ENCODE results near the gene DOK3. TPM values are rescaled to one million over a fixed set of nuclear protein-coding genes. Genes with fewer than 3 reads are reported as not detected.

DOK3 gene
- total RNA-seq, 1 donor from 2014 or later: 7.2 TPM

DNA sequence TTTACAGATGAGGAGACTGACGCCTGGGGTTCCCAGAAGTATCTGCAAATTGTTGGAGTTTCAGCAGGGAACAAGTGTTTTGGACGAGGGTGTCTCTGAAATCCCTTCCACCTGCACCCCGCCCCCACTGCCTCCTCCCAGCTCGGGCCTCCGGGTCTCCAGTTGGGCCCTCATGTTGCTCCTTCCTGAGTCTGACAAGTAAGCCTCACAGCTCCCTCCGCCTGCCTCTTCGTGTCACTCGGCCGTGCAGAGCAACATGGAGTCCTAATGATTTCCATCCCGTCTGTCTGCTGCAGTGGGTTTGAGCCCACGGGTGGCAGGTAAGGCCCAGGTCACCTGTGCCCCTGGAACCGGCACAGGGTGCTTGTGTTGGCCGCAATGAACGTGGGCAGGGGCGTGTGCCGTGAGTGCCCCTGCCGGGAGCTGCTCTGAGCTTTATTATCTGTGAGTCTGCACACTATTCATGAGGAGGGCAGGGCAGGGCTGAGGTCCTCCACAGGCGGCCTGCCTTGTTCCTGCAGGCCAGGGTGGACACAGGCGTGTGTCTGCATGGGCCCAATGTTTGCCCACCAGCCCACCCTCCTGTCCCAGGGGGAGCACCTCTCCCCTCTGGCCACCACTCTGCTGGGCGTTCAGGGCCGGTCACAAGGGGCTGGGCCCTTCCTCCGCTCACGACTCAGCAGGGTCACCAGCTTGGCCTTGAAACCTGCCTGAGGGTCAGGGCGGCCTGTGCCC lies 6.1 kb downstream of the DOK3 start:
- no peak overlapping the region for H3K4me3 Mint-ChIP-seq (ENCODE audit: unreplicated experiment)

GRCh38 chr5:177502886-177503285 lies 6.7 kb downstream of the DOK3 start:
- Mint-ChIP-seq H3K4me3 (ENCODE audit: unreplicated experiment) (no peak overlapping the region), H3K27ac (ENCODE audit: unreplicated experiment) (no peak overlapping the region), H3K36me3 (ENCODE audit: unreplicated experiment) (peaks cover 2% of the 10 kb centered on the region), H3K9me3 (ENCODE audit: unreplicated experiment) (no peaks in the 10 kb centered on the region), H3K4me1 (ENCODE audit: unreplicated experiment) (peaks cover 44% of the 10 kb centered on the region), H3K27me3 (ENCODE audit: unreplicated experiment) (no peaks in the 10 kb centered on the region)
- DNase-seq (ENCODE audit: extremely low spot score, unreplicated experiment): no peak
- TF ChIP-seq, protein P1, sequence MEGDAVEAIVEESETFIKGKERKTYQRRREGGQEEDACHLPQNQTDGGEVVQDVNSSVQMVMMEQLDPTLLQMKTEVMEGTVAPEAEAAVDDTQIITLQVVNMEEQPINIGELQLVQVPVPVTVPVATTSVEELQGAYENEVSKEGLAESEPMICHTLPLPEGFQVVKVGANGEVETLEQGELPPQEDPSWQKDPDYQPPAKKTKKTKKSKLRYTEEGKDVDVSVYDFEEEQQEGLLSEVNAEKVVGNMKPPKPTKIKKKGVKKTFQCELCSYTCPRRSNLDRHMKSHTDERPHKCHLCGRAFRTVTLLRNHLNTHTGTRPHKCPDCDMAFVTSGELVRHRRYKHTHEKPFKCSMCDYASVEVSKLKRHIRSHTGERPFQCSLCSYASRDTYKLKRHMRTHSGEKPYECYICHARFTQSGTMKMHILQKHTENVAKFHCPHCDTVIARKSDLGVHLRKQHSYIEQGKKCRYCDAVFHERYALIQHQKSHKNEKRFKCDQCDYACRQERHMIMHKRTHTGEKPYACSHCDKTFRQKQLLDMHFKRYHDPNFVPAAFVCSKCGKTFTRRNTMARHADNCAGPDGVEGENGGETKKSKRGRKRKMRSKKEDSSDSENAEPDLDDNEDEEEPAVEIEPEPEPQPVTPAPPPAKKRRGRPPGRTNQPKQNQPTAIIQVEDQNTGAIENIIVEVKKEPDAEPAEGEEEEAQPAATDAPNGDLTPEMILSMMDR (IDR thresholded peaks at IDR 0.05): no peak

More for the DNA sequence above, 6.1 kb downstream of the DOK3 start:
- Mint-ChIP-seq H3K9me3 (ENCODE audit: unreplicated experiment) (no peaks in the 10 kb centered on the region), H3K4me1 (ENCODE audit: unreplicated experiment) (peaks cover 38% of the 10 kb centered on the region), H3K27ac (ENCODE audit: unreplicated experiment) (no peak overlapping the region), H3K36me3 (ENCODE audit: unreplicated experiment) (peaks cover 2% of the 10 kb centered on the region), H3K27me3 (ENCODE audit: unreplicated experiment) (no peaks in the 10 kb centered on the region)
- DNase-seq (ENCODE audit: extremely low spot score, unreplicated experiment): no peak
- TF ChIP-seq, protein P1 (IDR thresholded peaks at IDR 0.05): no peak

GRCh38 chr5:177501874-177502678 lies 7.5 kb downstream of the DOK3 start:
- Mint-ChIP-seq H3K4me3 (ENCODE audit: unreplicated experiment) (no peak overlapping the region), H3K36me3 (ENCODE audit: unreplicated experiment) (peaks cover 2% of the 10 kb centered on the region), H3K27ac (ENCODE audit: unreplicated experiment) (no peak overlapping the region), H3K4me1 (ENCODE audit: unreplicated experiment) (peaks cover 45% of the 10 kb centered on the region), H3K27me3 (ENCODE audit: unreplicated experiment) (no peaks in the 10 kb centered on the region), H3K9me3 (ENCODE audit: unreplicated experiment) (no peaks in the 10 kb centered on the region)
- DNase-seq (ENCODE audit: extremely low spot score, unreplicated experiment): no peak
- TF ChIP-seq, protein P1 (IDR thresholded peaks at IDR 0.05): no peak

DNA sequence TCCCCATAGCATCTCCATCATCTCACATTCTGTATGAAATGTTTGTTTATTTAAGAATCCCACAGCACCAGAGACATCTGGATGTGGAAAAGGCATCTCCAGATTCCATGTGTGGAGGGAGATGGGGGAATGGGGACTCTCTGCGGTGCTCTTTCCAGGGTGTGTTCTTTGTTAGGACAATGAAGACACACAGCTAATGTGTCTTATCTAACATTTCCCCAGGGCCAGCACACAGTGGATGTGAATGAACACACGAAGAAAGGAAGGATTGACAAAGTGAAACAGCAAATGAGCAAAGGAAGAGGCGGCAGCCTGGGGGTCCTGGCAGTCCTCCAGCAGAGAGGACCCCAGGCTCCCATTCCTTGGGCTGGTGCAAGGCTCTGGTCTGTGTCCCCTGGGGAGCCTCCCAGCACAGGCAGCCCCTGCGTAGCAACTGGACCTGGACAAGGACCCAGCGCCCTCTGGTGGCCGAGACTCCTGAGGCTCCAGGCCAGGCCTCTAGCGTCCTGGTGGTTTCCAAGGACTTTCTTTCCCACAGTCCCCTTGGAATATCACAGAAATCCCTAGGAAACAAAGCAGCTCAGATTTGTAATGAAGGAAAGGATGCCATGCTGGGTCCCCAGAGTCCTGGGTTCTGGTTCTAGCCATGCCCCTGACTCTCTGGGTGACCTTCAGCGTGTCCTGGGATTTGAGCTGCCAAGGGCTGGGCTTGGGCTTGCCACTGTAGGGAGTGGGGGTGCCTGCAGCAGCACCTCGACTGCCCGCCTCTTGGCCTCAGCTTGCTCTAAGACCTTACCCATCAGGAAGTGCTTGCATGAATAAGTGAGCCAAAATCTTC lies 8.7 kb downstream of the DOK3 start:
- TF ChIP-seq, protein P1 (IDR thresholded peaks at IDR 0.05): peak; percentile 98
- DNase-seq (ENCODE audit: extremely low spot score, unreplicated experiment): peak; percentile 95
- Mint-ChIP-seq H3K4me1 (ENCODE audit: unreplicated experiment) (peaks cover 50% of the 10 kb centered on the region), H3K9me3 (ENCODE audit: unreplicated experiment) (no peaks in the 10 kb centered on the region), H3K36me3 (ENCODE audit: unreplicated experiment) (peaks cover 2% of the 10 kb centered on the region), H3K27me3 (ENCODE audit: unreplicated experiment) (no peaks in the 10 kb centered on the region), H3K27ac (ENCODE audit: unreplicated experiment) (peak overlapping the region; percentile 89), H3K4me3 (ENCODE audit: unreplicated experiment) (peak overlapping the region; percentile 39)
